CD14-positive monocyte (primary cell): ENCODE results near the gene CTNNBL1. TPM values are rescaled to one million over a fixed set of nuclear protein-coding genes. Genes with fewer than 3 reads are reported as not detected.

ENCODE experiments used
- DNase-seq, 3 donors: peaks; one replicate each; pipeline ENCODE4 v3.0.0-alpha.2; 2011 to 2022
- H2AFZ ChIP-seq: 2 replicates; pipeline ENCODE4 v1.6.0; 2012; ENCODE audit warnings: mild to moderate bottlenecking, low read depth, low read length, inconsistent platforms; ENCODE audit not compliant: insufficient read depth, poor library complexity, severe bottlenecking
- H3K27ac ChIP-seq, 2 donors: 1 replicate in 1 of 2; 2 replicates in 1 of 2; pipeline ENCODE4 v1.5.1; 2012 to 2013; ENCODE audit warnings: low read length in 2 of 2, control low read depth in 1 of 2, inconsistent platforms in 1 of 2, low read depth in 1 of 2, mild to moderate bottlenecking in 1 of 2
- H3K27me3 ChIP-seq, 2 donors: one replicate each; pipeline versions ENCODE4 v1.6.0 to v1.6.1; 2011 to 2013; ENCODE audit warnings: low read length in 2 of 2; ENCODE audit not compliant: control insufficient read depth in 2 of 2, insufficient read depth in 2 of 2
- H3K36me3 ChIP-seq, 2 donors: replicated peaks in 1 of 2; 1 replicate in 1 of 2; 2 replicates in 1 of 2; pipeline versions ENCODE4 v1.5.1 to v1.6.1; 2012 to 2013; ENCODE audit warnings: low read length in 2 of 2, control low read depth in 1 of 2, inconsistent platforms in 1 of 2, mild to moderate bottlenecking in 1 of 2; ENCODE audit not compliant: insufficient read depth in 2 of 2, control insufficient read depth in 1 of 2
- H3K4me1 ChIP-seq, 2 donors: 1 replicate in 1 of 2; 2 replicates in 1 of 2; pipeline versions ENCODE4 v1.5.1 to v1.6.1; 2012 to 2013; ENCODE audit warnings: low read length in 2 of 2, control low read depth in 1 of 2, inconsistent platforms in 1 of 2, mild to moderate bottlenecking in 1 of 2, moderate library complexity in 1 of 2; ENCODE audit not compliant: insufficient read depth in 2 of 2, control insufficient read depth in 1 of 2
- H3K4me2 ChIP-seq: replicated peaks from 2 replicates; pipeline ENCODE3; 2012; ENCODE audit warnings: low read length, moderate library complexity, mild to moderate bottlenecking; ENCODE audit not compliant: poor library complexity, severe bottlenecking; ENCODE audit errors: extremely low read depth
- H3K4me3 ChIP-seq, 3 experiments: fragments of 200-600 bp in 1 of 3; sonication (generic) in 1 of 3; replicated peaks in 1 of 3; 1 replicate in 2 of 3; 2 replicates in 1 of 3; pipeline ENCODE4 v1.5.1; 2011 to 2013; ENCODE audit warnings: low read length in 3 of 3, mild to moderate bottlenecking in 3 of 3, control low read depth in 2 of 3, low read depth in 2 of 3, inconsistent platforms in 1 of 3, moderate library complexity in 1 of 3
- H3K79me2 ChIP-seq: 2 replicates; pipeline ENCODE4 v1.6.0; 2012; ENCODE audit warnings: mild to moderate bottlenecking, control low read depth, inconsistent platforms, low read length, moderate library complexity; ENCODE audit not compliant: insufficient read depth
- H3K9ac ChIP-seq: 2 replicates; pipeline ENCODE4 v1.6.0; 2017; ENCODE audit warnings: low read length, mild to moderate bottlenecking; ENCODE audit not compliant: insufficient read depth, poor library complexity, severe bottlenecking
- H3K9me3 ChIP-seq, 2 donors: replicated peaks in 1 of 2; 1 replicate in 1 of 2; 2 replicates in 1 of 2; pipeline versions ENCODE4 v1.5.1 to v1.6.1; 2012 to 2013; ENCODE audit warnings: low read length in 2 of 2, control low read depth in 1 of 2; ENCODE audit not compliant: control insufficient read depth in 1 of 2, insufficient read depth in 1 of 2
- H4K20me1 ChIP-seq: 2 replicates; pipeline ENCODE4 v1.6.0; 2012; ENCODE audit warnings: mild to moderate bottlenecking, low read length, control low read depth, moderate library complexity; ENCODE audit not compliant: insufficient read depth
- H3K27ac Mint-ChIP-seq, 7 donors: one replicate each; pipeline ENCODE4 v1.8.0; 2020; ENCODE audit warnings: mild to moderate bottlenecking in 7 of 7, mixed read lengths in 7 of 7, moderate library complexity in 6 of 7, inconsistent platforms in 2 of 7
- H3K27me3 Mint-ChIP-seq, 3 donors: one replicate each; pipeline ENCODE4 v1.8.0; 2021 to 2022; ENCODE audit warnings: low read depth in 3 of 3, mild to moderate bottlenecking in 3 of 3, mixed read lengths in 3 of 3, moderate library complexity in 3 of 3, inconsistent platforms in 1 of 3
- H3K36me3 Mint-ChIP-seq, 2 donors: one replicate each; pipeline ENCODE4 v1.8.0; 2020; ENCODE audit warnings: mixed read lengths in 2 of 2, inconsistent platforms in 1 of 2, mild to moderate bottlenecking in 1 of 2
- H3K4me1 Mint-ChIP-seq: one replicate; pipeline ENCODE4 v1.8.0; 2020; ENCODE audit warnings: mild to moderate bottlenecking, mixed read lengths
- H3K4me3 Mint-ChIP-seq, 2 donors: one replicate each; pipeline ENCODE4 v1.8.0; 2020; ENCODE audit warnings: mild to moderate bottlenecking in 2 of 2, mixed read lengths in 2 of 2, moderate library complexity in 1 of 2
- H3K9me3 Mint-ChIP-seq, 7 donors: one replicate each; pipeline ENCODE4 v1.8.0; 2020 to 2022; ENCODE audit warnings: mixed read lengths in 7 of 7, mild to moderate bottlenecking in 6 of 7, moderate library complexity in 6 of 7, inconsistent platforms in 2 of 7
- WGBS: methylation state at CpG from one replicate; pipeline ENCODE4 v1.1.5; 2013; ENCODE audit warnings: missing lambda C conversion rate; ENCODE audit not compliant: insufficient coverage; 5-methylcytosine and 5-hydroxymethylcytosine counted together
- intact Hi-C, 2 donors: fragments of 100-400 bp; cut with micrococcal nuclease; formaldehyde crosslinking; loops; one replicate each; pipeline versions ENCODE4 v1.15.0 to v1.15.1; 2023
- polyA minus RNA-seq: library from RNA; depleted of rRNA, polyadenylated mRNA; stranded (reverse); fragments of >200 nt; gene quantifications from 2 replicates; pipeline ENCODE4 v1.2.3, GENCODE V29; 2012
- polyA plus RNA-seq, 3 donors: library from polyadenylated mRNA; depleted of rRNA in 1 of 3; unstranded in 2 of 3; stranded (reverse) in 1 of 3; fragments of 300-500 nt in 2 of 3; fragments of >200 nt in 1 of 3; fragmentation: Illumina TruSeq in 2 of 3; gene quantifications; 1 replicate in 2 of 3; 2 replicates in 1 of 3; pipeline ENCODE4 v1.2.3, GENCODE V29; 2012 to 2021
- total RNA-seq, 12 experiments: library from RNA in 1 of 12; stranded (reverse) in 1 of 12; fragments of 120-200 nt in 1 of 12; gene quantifications; one replicate each; pipeline ENCODE4 v1.2.4 and lab custom pipeline; 2013 to 2026; ENCODE audit warnings: mixed read lengths in 6 of 12, inconsistent platforms in 1 of 12
- TF ChIP-seq, protein P1 (sequence below): fragments of 200-600 bp; IDR thresholded peaks from one replicate; pipeline ENCODE4 v1.8.0; 2022; ENCODE audit warnings: antibody characterized with exemption, mild to moderate bottlenecking

CTNNBL1 gene, protein sequence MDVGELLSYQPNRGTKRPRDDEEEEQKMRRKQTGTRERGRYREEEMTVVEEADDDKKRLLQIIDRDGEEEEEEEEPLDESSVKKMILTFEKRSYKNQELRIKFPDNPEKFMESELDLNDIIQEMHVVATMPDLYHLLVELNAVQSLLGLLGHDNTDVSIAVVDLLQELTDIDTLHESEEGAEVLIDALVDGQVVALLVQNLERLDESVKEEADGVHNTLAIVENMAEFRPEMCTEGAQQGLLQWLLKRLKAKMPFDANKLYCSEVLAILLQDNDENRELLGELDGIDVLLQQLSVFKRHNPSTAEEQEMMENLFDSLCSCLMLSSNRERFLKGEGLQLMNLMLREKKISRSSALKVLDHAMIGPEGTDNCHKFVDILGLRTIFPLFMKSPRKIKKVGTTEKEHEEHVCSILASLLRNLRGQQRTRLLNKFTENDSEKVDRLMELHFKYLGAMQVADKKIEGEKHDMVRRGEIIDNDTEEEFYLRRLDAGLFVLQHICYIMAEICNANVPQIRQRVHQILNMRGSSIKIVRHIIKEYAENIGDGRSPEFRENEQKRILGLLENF
- total RNA-seq (2013) = 44.2 TPM
- polyA plus RNA-seq (10 to 100 TPM; 35.5 to 83.2 (median 77.3) TPM), polyA minus RNA-seq (15.7 and 28.8 TPM in 2 replicates), total RNA-seq (lab: John Stamatoyannopoulos, UW) (17.1 to 56.8 (median 48.5) reads per million in 11 experiments)

DNA sequence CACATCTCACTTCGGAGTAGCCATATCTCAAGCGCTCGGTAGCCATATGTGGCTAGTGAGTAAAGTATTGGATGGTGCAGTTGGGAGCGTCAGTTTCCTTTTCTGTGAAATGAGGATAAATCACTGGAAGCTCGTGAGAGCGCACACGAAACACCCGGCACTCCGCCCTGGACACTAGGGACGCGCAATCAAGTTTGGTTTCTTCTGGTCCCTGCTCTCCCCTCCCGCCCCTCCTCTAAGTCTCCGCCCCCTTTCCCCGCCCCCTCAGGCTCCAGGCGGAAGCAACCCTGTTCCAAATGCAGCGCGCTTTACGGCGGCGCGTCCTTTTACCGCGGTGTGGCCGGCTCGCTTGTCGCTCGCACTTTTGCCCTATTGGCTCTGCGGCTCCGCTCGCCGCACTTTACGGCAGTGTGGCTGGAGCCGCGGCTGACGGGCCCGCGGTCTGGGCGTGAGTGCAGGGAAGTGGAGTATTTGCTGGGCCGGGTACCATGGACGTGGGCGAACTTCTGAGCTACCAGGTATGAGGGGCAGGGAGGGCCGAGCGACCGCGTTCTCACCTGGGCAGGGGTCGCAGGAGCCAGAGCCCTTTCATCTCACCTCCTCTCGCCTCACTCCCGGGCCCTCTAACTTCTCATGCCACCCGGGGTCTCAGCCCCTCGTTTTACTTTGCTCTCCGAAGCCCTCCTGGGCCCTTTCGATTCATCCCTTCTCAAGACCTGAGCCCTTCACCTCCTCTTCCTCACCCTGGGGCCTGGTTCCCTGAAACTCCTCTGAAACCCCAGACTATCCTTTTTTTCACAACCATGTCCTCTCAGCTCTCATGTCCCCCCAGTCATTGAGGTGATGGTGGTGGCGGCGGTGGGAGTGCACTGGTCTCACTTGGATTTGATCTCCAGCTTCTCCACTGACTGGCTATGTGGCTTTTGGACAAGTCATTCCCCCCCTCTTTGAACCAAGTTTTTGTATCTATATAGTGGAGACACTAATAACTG, at the start of gene CTNNBL1:
Gene CTNNBL1, plus strand, starts transcription at position 396 of the 992 bp plus-strand sequence. Its CDS starts 93 bp downstream, at position 489.
- Mint-ChIP-seq H3K9me3 (no peaks in the 10 kb centered on the region), H3K4me3 (peak within 1 kb of the TSS; percentile 93 to 100), H3K4me1 (peaks cover 33% of the 10 kb centered on the region), H3K36me3 (peaks cover 8% of the 10 kb centered on the region in 2 donors), H3K27me3 (peaks cover 8 to 25% (median 11%) of the 10 kb centered on the region in 3 donors), H3K27ac (peak within 1 kb of the TSS; percentile 87 to 100 (median 96))
- Histone ChIP-seq H3K9ac (peak within 1 kb of the TSS; percentile 80), H3K27ac (peak within 1 kb of the TSS; percentile 51 to 89), H3K27me3 (peaks cover 2 to 13% of the 10 kb centered on the region in 2 donors), H3K4me3 (peak within 1 kb of the TSS; percentile 68 to 91 (median 80)), H3K9me3 (no peaks in the 10 kb centered on the region), H3K79me2 (peaks cover 38% of the 10 kb centered on the region), H3K36me3 (peaks cover 0 to 5% of the 10 kb centered on the region in 2 donors), H3K4me2 (peak within 1 kb of the TSS; percentile 90), H4K20me1 (peaks cover 9% of the 10 kb centered on the region), H3K4me1 (peaks cover 23 to 26% of the 10 kb centered on the region in 2 donors), H2AFZ (peak within 1 kb of the TSS; percentile 82)
- under 1% methylated on average over 46 of the region's 54 CpGs for WGBS
- peak; percentile 96 to 98 (median 96) for DNase-seq
- intact Hi-C loops = no loop called here
- TF ChIP-seq, protein P1, sequence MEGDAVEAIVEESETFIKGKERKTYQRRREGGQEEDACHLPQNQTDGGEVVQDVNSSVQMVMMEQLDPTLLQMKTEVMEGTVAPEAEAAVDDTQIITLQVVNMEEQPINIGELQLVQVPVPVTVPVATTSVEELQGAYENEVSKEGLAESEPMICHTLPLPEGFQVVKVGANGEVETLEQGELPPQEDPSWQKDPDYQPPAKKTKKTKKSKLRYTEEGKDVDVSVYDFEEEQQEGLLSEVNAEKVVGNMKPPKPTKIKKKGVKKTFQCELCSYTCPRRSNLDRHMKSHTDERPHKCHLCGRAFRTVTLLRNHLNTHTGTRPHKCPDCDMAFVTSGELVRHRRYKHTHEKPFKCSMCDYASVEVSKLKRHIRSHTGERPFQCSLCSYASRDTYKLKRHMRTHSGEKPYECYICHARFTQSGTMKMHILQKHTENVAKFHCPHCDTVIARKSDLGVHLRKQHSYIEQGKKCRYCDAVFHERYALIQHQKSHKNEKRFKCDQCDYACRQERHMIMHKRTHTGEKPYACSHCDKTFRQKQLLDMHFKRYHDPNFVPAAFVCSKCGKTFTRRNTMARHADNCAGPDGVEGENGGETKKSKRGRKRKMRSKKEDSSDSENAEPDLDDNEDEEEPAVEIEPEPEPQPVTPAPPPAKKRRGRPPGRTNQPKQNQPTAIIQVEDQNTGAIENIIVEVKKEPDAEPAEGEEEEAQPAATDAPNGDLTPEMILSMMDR = no peak
